ENCODE measurements around the gene KRTCAP2.

DNA sequence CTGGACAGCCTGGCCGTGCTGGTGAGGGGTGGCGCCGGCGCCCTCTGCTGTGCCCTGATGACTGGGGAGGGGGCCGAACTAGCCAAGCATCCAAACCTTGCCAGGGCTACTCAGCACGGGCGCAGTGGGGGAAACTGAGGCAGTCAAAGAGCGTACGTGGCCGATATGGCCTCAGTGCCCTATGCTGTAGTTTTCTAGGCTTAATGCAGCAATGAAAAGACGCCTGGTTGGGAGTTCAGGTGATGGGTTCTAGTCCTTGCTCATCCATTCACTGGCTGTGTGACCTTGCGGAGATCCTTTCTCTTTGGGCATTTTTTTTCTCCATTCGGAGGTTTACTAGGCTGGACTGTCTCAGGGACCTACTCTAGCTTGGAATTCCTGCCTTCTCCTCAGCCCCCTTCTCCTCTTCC is 36.2 kb upstream of the KRTCAP2 start:
- TF ChIP-seq, protein P1, sequence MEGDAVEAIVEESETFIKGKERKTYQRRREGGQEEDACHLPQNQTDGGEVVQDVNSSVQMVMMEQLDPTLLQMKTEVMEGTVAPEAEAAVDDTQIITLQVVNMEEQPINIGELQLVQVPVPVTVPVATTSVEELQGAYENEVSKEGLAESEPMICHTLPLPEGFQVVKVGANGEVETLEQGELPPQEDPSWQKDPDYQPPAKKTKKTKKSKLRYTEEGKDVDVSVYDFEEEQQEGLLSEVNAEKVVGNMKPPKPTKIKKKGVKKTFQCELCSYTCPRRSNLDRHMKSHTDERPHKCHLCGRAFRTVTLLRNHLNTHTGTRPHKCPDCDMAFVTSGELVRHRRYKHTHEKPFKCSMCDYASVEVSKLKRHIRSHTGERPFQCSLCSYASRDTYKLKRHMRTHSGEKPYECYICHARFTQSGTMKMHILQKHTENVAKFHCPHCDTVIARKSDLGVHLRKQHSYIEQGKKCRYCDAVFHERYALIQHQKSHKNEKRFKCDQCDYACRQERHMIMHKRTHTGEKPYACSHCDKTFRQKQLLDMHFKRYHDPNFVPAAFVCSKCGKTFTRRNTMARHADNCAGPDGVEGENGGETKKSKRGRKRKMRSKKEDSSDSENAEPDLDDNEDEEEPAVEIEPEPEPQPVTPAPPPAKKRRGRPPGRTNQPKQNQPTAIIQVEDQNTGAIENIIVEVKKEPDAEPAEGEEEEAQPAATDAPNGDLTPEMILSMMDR (conservative IDR thresholded peaks at IDR 0.05), result no peak
- TF ChIP-seq EZH2 (IDR thresholded peaks at IDR 0.05; ENCODE audit: low read depth), result no peak

Data from PC-9 (cell line).